ENCODE results near the gene CHST5.

GRCh38 chr16:75573955-75574354, 38.0 kb upstream of the CHST5 start:
- TF ChIP-seq CTCF (IDR thresholded peaks at IDR 0.05) (no peak), ZFX (IDR thresholded peaks at IDR 0.05; ENCODE audit: borderline replicate concordance) (no peak)

All from 22Rv1 (cell line).